GM19239 (cell line): ENCODE data around the gene TMEM97.

ENCODE experiments used
- DNase-seq: peaks from one replicate; pipeline ENCODE4 v3.0.0; 2011; ENCODE audit warnings: low spot score; ENCODE audit not compliant: insufficient read length
- FAIRE-seq: peaks from 2 replicates; lab custom pipeline; 2011; peaks lifted over from hg19 to GRCh38; lab: Jason Lieb, UNC

The TMEM97 gene

DNA sequence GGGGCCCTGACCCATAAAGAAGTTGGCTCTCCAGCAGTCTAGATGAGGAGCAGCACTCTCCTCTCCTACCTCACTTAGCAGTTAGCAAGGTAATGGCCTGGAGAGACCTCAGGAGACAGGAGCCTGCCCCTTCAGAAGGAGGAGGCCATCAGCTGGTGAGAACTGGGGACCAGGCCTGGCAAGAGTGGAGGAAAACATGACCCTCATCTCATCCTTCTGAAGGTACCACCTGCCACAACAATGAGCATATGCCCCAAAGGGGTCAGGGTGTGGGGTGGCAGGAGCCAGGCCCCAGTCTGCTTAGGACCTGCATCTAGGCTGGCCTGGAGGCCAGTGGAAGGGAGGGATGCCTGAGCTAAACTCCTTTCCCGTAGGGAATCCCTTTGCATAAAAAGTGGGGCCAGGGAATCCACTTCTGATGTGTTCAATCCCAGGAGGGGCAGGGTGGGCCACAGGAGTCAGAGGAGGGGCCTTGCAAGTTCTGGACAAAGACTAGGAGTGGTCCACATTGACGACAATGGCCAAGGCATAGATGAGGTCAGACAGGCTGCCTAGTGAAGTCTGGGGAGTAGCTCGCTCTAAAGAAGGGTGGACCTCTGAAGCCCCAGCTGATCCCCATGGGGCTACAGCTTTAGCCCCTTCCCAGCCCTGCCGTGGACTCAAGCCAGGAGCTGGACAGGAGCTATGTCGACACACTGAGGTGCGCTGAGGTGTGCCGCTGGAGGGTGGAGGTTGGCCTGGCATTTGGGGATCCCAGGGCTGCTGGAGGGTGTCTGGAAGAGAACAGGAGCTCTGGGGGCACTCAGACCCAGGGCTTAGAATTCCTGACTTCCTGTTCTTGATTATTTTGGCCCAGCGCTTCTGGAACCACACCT, 45.0 kb downstream of the TMEM97 start:
- DNase-seq, result no peak

DNA sequence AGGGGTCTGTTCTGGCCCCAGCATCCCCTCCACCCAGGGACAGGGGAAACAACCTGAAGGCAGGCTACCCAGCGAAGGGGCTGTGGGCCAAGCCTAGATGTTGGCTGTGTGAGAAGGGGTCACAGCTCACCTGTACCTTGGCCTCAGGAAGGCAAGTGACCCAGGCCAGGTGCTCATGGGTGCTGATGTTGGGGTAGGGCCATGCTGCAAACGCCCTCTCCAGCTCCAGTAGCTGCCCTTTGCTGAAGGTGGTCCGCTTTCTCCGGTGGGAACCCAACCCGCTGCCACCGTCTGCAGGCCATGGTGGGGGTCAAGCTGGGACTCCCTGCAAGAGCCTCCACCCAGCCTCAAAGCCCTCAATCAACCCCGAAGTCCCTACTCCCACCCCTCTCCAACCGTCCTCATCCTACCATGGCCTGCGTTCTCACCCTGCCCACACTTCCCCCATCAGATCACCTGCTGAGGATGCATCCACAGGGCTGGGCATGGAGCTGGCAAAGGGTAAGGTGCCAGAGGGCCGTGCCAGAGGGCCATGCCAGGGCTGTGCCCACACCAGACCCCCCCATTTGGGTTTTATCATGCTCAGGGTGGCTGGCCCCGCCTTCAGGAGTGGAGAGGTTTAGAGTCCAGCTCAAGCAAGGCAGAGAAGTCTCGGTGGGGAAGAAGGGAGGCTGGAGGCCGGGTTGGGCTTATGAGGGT, 45.8 kb downstream of the TMEM97 start, which contains the start of gene SEBOX:
SEBOX (minus strand) TSS at position 535 of the 699 bp plus-strand sequence; CDS start at position 487, 48 bp downstream.
- no peak for DNase-seq
- FAIRE-seq, result no peak

More for the DNA sequence above, 45.0 kb downstream of the TMEM97 start:
- FAIRE-seq, result no peak

DNA sequence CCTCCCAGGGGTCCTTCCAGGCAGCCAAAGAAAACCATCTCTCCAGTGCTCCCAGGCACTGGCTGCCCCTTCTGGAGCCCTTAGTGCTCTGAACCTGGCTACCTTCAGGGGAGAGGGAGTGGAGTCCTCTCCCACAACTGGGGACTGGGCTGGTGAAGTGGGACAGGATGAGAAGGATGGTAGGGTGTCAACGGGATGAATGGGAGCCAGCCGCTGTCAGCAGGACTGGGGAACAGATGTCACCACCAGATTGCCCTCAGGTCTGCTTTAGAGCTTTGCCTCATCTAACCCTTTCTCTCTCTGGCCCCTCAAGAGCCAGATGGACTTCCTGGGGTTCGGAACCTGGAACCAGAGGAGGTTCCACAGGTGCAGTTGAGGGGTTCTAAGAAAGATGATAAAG, 46.5 kb downstream of the TMEM97 start:
- DNase-seq, result no peak

DNA sequence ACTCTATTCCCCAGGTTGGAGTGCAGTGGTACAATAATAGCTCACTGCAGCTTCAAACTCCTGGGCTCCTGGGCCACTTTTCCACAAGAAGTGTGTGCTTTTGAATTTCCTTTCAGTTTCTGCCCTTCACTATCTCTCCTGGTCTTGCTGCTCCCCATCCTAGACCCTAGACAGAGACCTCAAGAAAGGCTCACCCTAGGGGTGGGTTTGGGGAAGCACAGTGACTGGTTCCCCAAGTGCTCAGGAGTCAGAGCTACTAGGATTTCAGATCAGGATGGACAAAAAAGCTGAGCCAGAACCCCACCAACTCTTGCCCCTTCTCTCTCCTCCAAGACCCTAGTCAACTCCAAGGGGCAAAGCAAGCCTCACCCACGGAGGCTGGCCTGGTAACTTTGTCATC, 47.6 kb downstream of the TMEM97 start:
- no peak for FAIRE-seq
- no peak for DNase-seq

More for the DNA sequence above, 46.5 kb downstream of the TMEM97 start:
- FAIRE-seq, result no peak

DNA sequence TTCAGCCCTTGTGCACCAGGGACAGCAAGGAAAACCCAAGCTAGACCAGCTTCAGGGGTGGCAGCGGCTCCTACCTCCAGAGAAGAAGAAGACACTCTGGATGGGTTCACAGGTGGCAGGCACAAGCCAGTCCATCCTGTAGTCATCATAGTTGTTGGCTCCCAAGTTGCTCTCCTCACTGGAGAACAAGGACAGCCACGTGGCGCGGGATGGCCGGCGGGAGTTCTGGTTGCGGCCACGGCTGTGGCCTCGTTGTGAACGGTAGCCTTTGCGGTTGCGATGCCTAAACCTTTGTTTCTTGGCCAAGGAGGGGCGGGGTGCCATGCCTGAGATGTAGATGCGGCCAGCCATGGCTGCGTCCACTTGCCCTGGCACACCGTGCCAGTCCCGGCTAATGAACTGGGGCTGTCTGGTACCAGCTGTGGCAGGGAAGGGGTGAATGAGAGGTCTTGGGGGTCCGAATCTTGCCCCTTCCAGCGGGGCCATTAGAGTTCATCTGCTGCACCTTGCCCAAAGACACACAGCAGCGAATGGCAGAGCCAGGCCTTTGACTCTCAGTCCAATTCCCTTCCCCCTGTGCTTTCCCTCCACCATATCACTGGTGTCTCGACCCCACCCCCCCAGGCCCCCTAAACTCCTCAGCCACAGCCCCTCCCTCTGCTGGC, 48.8 kb downstream of the TMEM97 start:
- FAIRE-seq (no peak), DNase-seq (no peak)

DNA sequence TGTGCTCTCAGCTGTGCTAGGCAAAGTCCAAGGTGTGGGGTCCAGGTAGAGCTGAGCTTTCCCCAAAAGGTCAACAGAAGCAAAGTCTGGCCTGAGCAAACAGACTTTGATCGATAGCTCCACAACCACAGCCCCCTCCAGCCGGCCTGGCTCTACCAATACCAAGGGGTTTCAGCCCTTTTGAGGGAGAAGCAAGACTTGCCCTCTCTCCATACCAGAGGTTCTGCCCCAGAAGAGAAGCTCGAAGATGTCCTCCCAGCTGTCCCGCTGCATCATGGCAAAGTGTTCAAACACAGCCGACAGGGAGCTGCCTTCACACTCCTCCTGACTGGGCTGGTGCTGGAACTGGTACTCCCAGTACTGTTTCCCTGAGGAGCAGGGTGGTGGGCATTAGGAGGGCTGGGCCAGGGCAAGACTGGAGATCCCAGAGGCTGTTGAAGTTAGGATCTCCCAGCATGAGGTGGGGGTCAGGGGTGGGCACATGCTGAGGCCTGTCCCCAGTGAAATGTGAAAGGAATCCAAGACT, 49.4 kb downstream of the TMEM97 start:
- no peak for FAIRE-seq
- DNase-seq, result no peak

DNA sequence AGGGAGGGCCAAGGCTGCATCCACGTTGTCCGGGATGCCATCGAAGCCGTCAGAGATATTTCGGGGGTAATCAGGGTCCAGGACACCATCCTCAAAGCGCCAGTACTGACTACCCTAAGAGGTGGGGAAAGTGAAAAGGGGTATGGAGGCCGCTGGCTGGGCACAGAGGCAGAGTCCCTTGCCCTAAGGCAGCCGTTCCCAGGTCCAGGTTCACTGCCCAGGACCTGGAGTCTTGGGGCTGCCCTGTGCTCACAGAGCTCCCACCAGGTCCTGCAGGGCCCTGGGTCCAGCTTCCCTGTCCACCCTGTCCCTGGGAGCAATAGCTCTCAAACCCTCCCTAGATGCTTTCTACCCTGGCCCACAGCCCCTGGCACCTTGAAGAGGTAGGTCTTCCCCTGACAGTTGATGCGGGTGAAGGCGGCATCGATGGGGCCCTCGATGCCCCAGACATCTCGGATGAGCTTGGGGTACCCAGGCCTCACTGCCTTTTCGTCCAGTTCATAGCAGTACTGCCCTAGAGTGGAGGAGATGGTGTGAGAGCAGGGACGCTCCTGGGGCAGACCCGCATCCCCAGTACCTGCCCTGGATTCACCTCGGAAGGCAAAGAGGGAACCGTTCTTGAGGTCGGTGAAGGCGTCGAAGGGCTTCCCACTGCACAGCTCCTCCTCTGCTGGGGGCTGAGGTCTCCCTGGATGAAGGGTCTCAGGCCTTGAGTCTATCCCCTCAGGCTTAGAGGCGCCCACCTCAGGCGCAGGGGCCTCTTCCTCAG, 50.1 kb downstream of the TMEM97 start:
- DNase-seq, result no peak
- no peak for FAIRE-seq

DNA sequence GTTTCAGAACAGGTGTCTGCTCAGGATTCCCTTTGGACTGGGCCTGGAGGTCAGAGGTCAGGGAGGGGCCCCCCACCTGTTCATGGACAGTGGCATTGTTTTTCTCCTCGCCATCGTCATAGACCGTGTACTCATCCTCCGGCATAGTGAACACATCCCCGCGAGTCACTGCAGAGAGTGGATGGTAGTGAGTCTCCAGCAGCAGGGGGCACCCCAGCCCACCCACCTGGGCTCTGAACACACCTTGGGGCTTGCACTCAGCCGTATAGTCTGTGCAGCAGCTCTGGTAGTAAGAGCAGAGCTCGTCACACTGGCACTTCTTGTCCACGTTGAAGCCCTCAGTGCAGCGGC, 50.7 kb downstream of the TMEM97 start:
- FAIRE-seq, result no peak
- DNase-seq, result no peak

DNA sequence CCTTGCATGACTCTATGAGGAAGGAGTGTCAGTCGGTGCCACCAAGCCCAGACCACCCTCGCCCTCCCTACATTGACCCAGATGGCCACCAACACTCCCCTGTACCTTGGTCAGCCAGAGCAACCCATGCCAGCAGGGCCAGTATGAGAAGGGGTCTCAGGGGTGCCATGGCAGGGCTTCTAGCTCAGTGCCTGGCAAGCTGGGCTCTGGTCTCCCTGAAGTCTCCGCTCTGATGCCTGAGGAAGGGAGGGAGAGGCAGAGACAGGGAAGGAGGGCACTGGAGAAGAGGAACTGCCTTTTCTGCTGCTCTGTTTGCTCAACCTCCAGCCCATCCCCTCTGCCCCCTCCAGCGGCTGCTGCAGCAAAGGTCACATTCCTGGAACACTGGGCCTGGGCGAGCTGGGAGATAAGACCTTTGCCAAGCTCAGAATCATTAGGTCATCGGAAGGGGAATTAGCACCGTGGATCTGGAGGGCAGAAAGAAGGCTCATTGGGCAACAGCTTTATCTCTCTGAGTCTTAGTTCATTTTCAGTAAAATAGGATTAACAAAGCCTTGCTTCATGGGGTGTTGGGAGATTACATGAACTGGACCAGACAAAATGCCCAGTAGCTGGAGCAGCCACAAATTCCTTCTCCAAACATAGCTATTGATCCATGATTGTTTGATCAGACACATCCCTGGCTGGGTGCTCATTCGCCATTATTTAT, 51.2 kb downstream of the TMEM97 start, which contains the start of gene VTN:
VTN (minus strand) TSS at position 273 of the 709 bp plus-strand sequence; CDS start at position 169, 104 bp downstream.
- no peak for FAIRE-seq
- DNase-seq, result no peak

DNA sequence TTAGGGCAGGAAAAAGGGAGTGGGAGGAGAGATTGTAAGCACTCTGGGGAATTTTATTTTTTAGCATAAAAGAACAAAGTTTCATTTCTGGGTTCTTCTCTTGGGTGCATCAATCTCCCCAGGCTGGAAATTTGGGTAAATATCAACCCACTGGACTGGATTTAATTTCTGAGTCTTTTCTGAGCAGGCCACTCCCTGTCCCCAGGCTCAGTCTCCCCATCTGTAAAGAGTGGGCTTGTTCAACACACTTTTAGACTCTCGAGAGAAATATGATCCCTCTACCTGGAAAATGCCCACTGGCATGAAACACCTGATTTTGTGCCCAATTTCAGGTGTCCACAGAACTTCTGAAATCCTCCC, 51.7 kb downstream of the TMEM97 start:
- FAIRE-seq (no peak), DNase-seq (no peak)

DNA sequence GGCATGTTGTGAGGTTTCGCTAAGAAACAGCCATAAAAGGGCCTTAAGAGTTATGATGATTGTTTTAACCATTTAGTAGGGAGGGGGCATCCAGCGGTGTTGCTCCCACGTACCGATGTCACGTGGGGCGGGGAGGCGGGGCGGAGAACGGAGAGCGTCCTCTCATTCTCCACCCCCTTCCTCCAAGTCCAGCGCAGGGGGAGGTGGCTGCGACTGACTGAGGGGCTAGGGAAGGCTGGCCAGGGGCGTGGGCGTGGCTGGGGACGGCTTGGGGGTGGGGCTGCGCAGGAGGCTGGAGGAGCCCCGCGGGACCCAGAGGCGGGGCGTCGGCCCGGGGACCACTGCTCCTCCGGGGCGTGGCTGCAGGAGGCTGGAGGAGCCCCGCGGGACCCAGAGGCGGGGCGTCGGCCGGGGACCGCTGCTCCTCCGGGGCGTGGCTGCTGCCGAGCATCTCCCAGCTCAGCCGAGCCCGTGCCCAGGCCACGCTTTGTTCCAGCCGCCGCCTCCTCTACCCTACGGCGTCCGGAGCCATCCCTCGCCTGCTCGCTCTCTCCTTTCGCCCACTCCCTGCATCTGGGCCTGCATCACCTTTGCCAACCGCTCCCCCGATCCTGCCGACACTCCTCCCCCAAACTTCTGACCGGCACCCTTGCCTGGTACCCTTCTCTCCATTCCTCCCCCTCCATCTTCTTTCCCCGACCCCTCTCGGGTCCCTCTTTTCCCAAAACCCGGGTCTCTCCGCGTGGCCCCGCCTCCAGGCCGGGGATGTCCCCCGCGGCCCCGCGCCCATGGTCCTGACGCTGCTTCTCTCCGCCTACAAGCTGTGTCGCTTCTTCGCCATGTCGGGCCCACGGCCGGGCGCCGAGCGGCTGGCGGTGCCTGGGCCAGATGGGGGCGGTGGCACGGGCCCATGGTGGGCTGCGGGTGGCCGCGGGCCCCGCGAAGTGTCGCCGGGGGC, 52.5 kb downstream of the TMEM97 start, which contains the start of gene SARM1:
SARM1 (plus strand) TSS at position 450 of the 958 bp plus-strand sequence; CDS start at position 789, 339 bp downstream.
- FAIRE-seq (peak; percentile 81), DNase-seq (peak; percentile 96)

DNA sequence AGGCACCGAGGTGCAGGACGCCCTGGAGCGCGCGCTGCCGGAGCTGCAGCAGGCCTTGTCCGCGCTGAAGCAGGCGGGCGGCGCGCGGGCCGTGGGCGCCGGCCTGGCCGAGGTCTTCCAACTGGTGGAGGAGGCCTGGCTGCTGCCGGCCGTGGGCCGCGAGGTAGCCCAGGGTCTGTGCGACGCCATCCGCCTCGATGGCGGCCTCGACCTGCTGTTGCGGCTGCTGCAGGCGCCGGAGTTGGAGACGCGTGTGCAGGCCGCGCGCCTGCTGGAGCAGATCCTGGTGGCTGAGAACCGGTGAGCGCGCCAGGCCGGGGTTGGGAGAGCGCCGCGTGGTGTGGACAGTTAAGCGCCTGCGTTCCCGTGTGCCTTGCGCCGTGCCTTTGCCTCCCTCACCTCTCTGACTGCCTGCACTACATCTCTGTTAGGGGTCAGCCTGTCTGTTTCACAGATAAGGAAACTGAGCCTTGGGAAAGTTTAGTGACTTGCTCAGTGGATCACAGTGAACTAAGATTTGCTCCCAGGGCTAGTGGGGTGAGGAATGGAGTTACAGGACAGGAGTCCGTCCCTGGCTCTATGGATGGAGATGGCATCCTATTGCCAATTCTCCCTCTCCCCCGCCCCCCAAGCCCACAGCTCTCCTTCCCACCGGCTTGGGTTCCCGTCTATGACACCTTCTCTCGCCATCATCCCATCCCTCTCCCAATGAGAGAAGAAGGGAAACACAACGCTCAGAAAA, 53.4 kb downstream of the TMEM97 start:
- no peak for FAIRE-seq

DNA sequence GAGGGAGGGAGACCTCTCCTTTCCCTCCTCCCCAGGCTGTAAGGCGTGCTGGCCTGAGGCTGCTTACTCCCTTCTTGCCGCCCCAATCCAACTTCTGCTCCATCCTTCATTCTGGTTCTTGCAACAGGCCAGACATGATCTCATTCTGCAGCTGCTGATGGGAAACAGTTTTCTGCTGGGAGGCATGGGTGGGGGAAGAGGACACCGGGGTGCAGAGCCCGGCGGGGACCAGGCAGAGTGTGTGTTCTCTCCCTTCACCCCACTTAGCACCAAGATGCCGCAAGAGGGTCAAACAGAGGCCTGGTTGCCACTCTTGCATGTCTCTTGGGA, 53.9 kb downstream of the TMEM97 start:
- FAIRE-seq (no peak), DNase-seq (no peak)

More for the DNA sequence above, 53.4 kb downstream of the TMEM97 start:
- DNase-seq, result no peak
